Measurements from ENCODE around the gene CDC14A. TPM values are rescaled to one million over a fixed set of nuclear protein-coding genes. Genes with fewer than 3 reads are reported as not detected.
"Not testable (repeated sequence)": the region's sequence is repeated elsewhere in the genome, so short reads cannot be mapped to it uniquely, and the experiment has no call there.

The CDC14A gene
- total RNA-seq, 1 experiment from 2014 or later = 2.6 TPM

- H3K4me3 Mint-ChIP-seq (ENCODE audit: unreplicated experiment) = no peak overlapping the region
- ChIA-PET CTCF (interaction anchor here (0.5 to 0.7 kb wide), 2 partner anchors 108 to 1696 kb away, joined by 4 read pairs; no protein-coding TSS in a partner anchor), POLR2A (interaction anchor here (0.7 kb wide), 1 partner anchor 901 kb away, joined by 6 read pairs; no protein-coding TSS in a partner anchor)
- DNase-seq (ENCODE audit: unreplicated experiment) = no peak
- no peak overlapping the region for H3K27ac Mint-ChIP-seq (ENCODE audit: low read depth, unreplicated experiment)
- H3K9me3 Mint-ChIP-seq (ENCODE audit: unreplicated experiment) = no peaks in the 10 kb centered on the region
- H3K27me3 Mint-ChIP-seq (ENCODE audit: insufficient read depth, unreplicated experiment) = no peaks in the 10 kb centered on the region
- TF ChIP-seq CTCF (IDR thresholded peaks at IDR 0.05; ENCODE audit: unreplicated experiment) = no peak
- intact Hi-C loops (cut with micrococcal nuclease) = no loop called here
- no peaks in the 10 kb centered on the region for H3K36me3 Mint-ChIP-seq (ENCODE audit: insufficient read depth, unreplicated experiment)
- no peaks in the 10 kb centered on the region for H3K4me1 Mint-ChIP-seq (ENCODE audit: insufficient read depth, unreplicated experiment)
- no TSS peak for BruUV-seq (replicated peaks)
Observed at GRCh38 chr1:100363831-100364230, 11.5 kb downstream of the CDC14A start.

- Mint-ChIP-seq H3K27me3 (ENCODE audit: insufficient read depth, unreplicated experiment) (no peaks in the 10 kb centered on the region), H3K27ac (ENCODE audit: low read depth, unreplicated experiment) (no peak overlapping the region), H3K4me1 (ENCODE audit: insufficient read depth, unreplicated experiment) (no peaks in the 10 kb centered on the region), H3K36me3 (ENCODE audit: insufficient read depth, unreplicated experiment) (no peaks in the 10 kb centered on the region), H3K4me3 (ENCODE audit: unreplicated experiment) (no peak overlapping the region), H3K9me3 (ENCODE audit: unreplicated experiment) (no peaks in the 10 kb centered on the region)
- DNase-seq (ENCODE audit: unreplicated experiment) = no peak
- TF ChIP-seq CTCF (IDR thresholded peaks at IDR 0.05; ENCODE audit: unreplicated experiment) = no peak
- no TSS peak for BruUV-seq (replicated peaks)
- intact Hi-C loops (cut with micrococcal nuclease) = no loop called here
- POLR2A ChIA-PET = interaction anchor here (0.8 to 1.0 kb wide), 2 partner anchors 99 to 195 kb away, joined by 3 to 4 read pairs; partner anchors contain the start of gene RTCA
- CTCF ChIA-PET = interaction anchor here (0.5 to 0.6 kb wide), 2 partner anchors 96 to 1697 kb away, joined by 4 read pairs; no protein-coding TSS in a partner anchor
Observed at GRCh38 chr1:100364697-100365096, 12.4 kb downstream of the CDC14A start.

GRCh38 chr1:100366209-100366525, 13.9 kb downstream of the CDC14A start:
- no peak for DNase-seq (ENCODE audit: unreplicated experiment)
- Mint-ChIP-seq H3K9me3 (ENCODE audit: unreplicated experiment) (no peaks in the 10 kb centered on the region), H3K4me3 (ENCODE audit: unreplicated experiment) (no peak overlapping the region), H3K4me1 (ENCODE audit: insufficient read depth, unreplicated experiment) (no peaks in the 10 kb centered on the region), H3K36me3 (ENCODE audit: insufficient read depth, unreplicated experiment) (no peaks in the 10 kb centered on the region), H3K27me3 (ENCODE audit: insufficient read depth, unreplicated experiment) (no peaks in the 10 kb centered on the region), H3K27ac (ENCODE audit: low read depth, unreplicated experiment) (no peak overlapping the region)
- ChIA-PET CTCF (no interaction called here), POLR2A (interaction anchor here (0.5 to 0.7 kb wide), 3 partner anchors 11 to 13 kb away, joined by 3 to 4 read pairs (median 3); no protein-coding TSS in a partner anchor)
- no peak for TF ChIP-seq CTCF (IDR thresholded peaks at IDR 0.05; ENCODE audit: unreplicated experiment)
- no TSS peak for BruUV-seq (replicated peaks)
- intact Hi-C loops (cut with micrococcal nuclease) = no loop called here

GRCh38 chr1:100369339-100369738, 17.0 kb downstream of the CDC14A start:
- H3K27ac Mint-ChIP-seq (ENCODE audit: low read depth, unreplicated experiment); H3K9me3 Mint-ChIP-seq (ENCODE audit: unreplicated experiment); H3K36me3 Mint-ChIP-seq (ENCODE audit: insufficient read depth, unreplicated experiment); intact Hi-C loops (cut with micrococcal nuclease); BruUV-seq (replicated peaks); DNase-seq (ENCODE audit: unreplicated experiment); H3K4me1 Mint-ChIP-seq (ENCODE audit: insufficient read depth, unreplicated experiment); H3K4me3 Mint-ChIP-seq (ENCODE audit: unreplicated experiment); H3K27me3 Mint-ChIP-seq (ENCODE audit: insufficient read depth, unreplicated experiment): not testable (repeated sequence)
- POLR2A ChIA-PET = interaction anchor here (0.6 to 1.5 kb wide), 2 partner anchors 16 to 43 kb away, joined by 3 to 5 read pairs; no protein-coding TSS in a partner anchor
- CTCF ChIA-PET = interaction anchor here (1.2 kb wide), 1 partner anchor 85 kb away, joined by 5 read pairs; no protein-coding TSS in a partner anchor

GRCh38 chr1:100373953-100374352, 21.6 kb downstream of the CDC14A start:
- intact Hi-C loops (cut with micrococcal nuclease); CTCF ChIA-PET; H3K4me3 Mint-ChIP-seq (ENCODE audit: unreplicated experiment); H3K4me1 Mint-ChIP-seq (ENCODE audit: insufficient read depth, unreplicated experiment); H3K27me3 Mint-ChIP-seq (ENCODE audit: insufficient read depth, unreplicated experiment); DNase-seq (ENCODE audit: unreplicated experiment); H3K27ac Mint-ChIP-seq (ENCODE audit: low read depth, unreplicated experiment); H3K36me3 Mint-ChIP-seq (ENCODE audit: insufficient read depth, unreplicated experiment); POLR2A ChIA-PET; BruUV-seq (replicated peaks); H3K9me3 Mint-ChIP-seq (ENCODE audit: unreplicated experiment): not testable (repeated sequence)

GRCh38 chr1:100376890-100377289, 24.6 kb downstream of the CDC14A start:
- H3K9me3 Mint-ChIP-seq (ENCODE audit: unreplicated experiment); BruUV-seq (replicated peaks): not testable (repeated sequence)

More at GRCh38 chr1:100376890-100377289, 24.6 kb downstream of the CDC14A start:
- H3K27ac Mint-ChIP-seq (ENCODE audit: low read depth, unreplicated experiment); intact Hi-C loops (cut with micrococcal nuclease); H3K36me3 Mint-ChIP-seq (ENCODE audit: insufficient read depth, unreplicated experiment); DNase-seq (ENCODE audit: unreplicated experiment); H3K27me3 Mint-ChIP-seq (ENCODE audit: insufficient read depth, unreplicated experiment); H3K4me1 Mint-ChIP-seq (ENCODE audit: insufficient read depth, unreplicated experiment); H3K4me3 Mint-ChIP-seq (ENCODE audit: unreplicated experiment): not testable (repeated sequence)
- ChIA-PET CTCF (interaction anchor here (0.6 kb wide), 1 partner anchor 20 kb away, joined by 3 read pairs; no protein-coding TSS in a partner anchor), POLR2A (interaction anchor here (0.7 kb wide), 1 partner anchor 22 kb away, joined by 3 read pairs; no protein-coding TSS in a partner anchor)
